Measurements from ENCODE around the gene ANXA2. TPM values are rescaled to one million over a fixed set of nuclear protein-coding genes. Genes with fewer than 3 reads are reported as not detected.

The ANXA2 gene
- total RNA-seq, 1 donor from 2014 or later = 157 TPM

- DNase-seq (no peak), ATAC-seq (ENCODE audit: poor library complexity) (no peak)
- intact Hi-C loops (cut with DNase I) = loop anchor here (10.0 kb wide), 1 partner anchor 604 kb away; no protein-coding TSS in a partner anchor
Measured at GRCh38 chr15:60328852-60329443, 68.8 kb downstream of the ANXA2 start.

- intact Hi-C loops (cut with DNase I) = loop anchor here (10.0 kb wide), 1 partner anchor 602 kb away; no protein-coding TSS in a partner anchor
- no peak for ATAC-seq (ENCODE audit: poor library complexity)
- DNase-seq = no peak
Measured at GRCh38 chr15:60326824-60327654, 70.7 kb downstream of the ANXA2 start.

- intact Hi-C loops (cut with DNase I) = loop anchor here (10.0 kb wide), 1 partner anchor 602 kb away; no protein-coding TSS in a partner anchor
- ATAC-seq (ENCODE audit: poor library complexity) (no peak), DNase-seq (no peak)
Measured at GRCh38 chr15:60326343-60326742, 71.4 kb downstream of the ANXA2 start.

GRCh38 chr15:60325905-60326304, 71.9 kb downstream of the ANXA2 start:
- DNase-seq (no peak), ATAC-seq (ENCODE audit: poor library complexity) (no peak)
- intact Hi-C loops (cut with DNase I) = loop anchor here (10.0 kb wide), 1 partner anchor 601 kb away; no protein-coding TSS in a partner anchor

DNA sequence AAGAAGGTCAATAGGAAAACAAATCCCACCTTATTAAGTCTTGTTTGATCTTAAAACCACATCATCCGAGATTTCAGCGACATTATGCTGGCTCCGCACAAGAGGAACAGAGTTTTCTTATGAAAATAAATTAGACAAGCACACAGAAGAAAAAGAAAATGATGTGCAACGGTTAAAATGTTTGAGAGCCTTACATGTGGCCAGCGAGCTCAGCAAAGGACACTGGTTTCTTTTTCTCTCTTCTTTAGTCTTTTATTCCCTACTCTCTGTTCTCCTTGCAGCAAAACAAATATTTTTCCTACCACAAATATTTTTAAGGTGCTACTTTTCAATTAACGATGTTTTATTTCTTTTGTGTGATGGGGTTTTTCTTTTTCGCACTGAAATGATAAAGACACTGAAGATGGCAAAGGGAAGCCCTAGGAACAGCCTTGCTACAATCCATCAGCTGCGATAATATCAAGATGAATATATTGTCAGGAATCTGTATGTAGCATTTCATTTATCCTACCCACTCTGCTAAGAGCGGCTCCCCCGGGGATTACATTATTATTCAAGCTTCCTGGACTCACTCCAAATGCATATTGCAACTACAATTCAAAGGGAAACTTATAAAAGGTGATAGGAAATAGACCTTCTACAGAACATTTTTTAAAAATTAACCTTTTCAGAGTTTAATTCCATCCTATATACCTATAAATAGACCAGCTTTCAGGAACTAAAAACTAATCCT, 72.9 kb downstream of the ANXA2 start:
- no peak for ATAC-seq (ENCODE audit: poor library complexity)
- DNase-seq = no peak
- intact Hi-C loops (cut with DNase I) = loop anchor here (10.0 kb wide), 1 partner anchor 600 kb away; no protein-coding TSS in a partner anchor

GRCh38 chr15:60323322-60323721, 74.5 kb downstream of the ANXA2 start:
- DNase-seq = no peak
- ATAC-seq (ENCODE audit: poor library complexity) = no peak
- intact Hi-C loops (cut with DNase I) = loop anchor here (10.0 kb wide), 1 partner anchor 599 kb away; no protein-coding TSS in a partner anchor

GRCh38 chr15:60320365-60320764, 77.4 kb downstream of the ANXA2 start:
- DNase-seq (no peak), ATAC-seq (ENCODE audit: poor library complexity) (no peak)
- intact Hi-C loops (cut with DNase I) = loop anchor here (10.0 kb wide), 1 partner anchor 596 kb away; no protein-coding TSS in a partner anchor

- ATAC-seq (ENCODE audit: poor library complexity) (no peak), DNase-seq (no peak)
- intact Hi-C loops (cut with DNase I) = no loop called here
Measured at GRCh38 chr15:60318216-60318867, 79.4 kb downstream of the ANXA2 start.

DNA sequence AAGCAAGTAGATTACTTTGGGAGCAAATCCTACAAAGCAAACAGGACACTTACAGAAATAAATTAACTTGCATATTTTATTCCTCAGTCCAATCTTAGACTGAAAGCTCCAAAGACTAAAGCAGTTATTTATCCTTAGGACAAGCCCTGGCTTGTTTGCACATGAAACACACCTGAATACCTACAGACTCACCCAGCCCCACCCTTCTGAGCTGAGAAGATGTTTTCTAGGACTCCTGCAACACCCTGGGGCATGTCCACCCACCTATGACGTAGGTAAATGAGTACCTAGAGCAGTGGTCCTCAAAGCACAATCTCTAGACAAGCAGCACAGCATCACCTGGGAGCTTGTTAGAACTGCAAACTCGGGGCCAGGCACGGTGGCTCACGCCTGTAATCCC, 80.8 kb downstream of the ANXA2 start:
- DNase-seq = no peak
- ATAC-seq (ENCODE audit: poor library complexity) = no peak
- intact Hi-C loops (cut with DNase I) = no loop called here

DNA sequence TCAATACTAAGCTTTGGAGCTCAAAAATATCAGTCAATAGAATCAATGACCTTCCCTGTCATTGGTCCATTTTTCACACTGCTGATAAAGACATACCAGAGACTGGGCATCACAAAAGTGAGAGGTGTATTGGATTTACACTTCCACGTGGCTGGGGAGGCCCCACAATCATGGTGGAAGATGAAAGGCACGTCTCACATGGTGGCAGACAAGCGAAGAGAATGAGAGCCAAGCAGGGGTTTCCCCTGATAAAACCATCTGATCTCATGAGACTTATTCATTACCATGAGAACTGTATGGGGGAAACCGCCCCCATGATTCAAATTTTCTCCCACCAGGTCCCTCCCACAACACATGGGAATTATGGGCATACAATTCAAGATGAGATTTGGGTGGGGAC, 81.9 kb downstream of the ANXA2 start:
- intact Hi-C loops (cut with DNase I) = no loop called here
- ATAC-seq (ENCODE audit: poor library complexity) (no peak), DNase-seq (no peak)

DNA sequence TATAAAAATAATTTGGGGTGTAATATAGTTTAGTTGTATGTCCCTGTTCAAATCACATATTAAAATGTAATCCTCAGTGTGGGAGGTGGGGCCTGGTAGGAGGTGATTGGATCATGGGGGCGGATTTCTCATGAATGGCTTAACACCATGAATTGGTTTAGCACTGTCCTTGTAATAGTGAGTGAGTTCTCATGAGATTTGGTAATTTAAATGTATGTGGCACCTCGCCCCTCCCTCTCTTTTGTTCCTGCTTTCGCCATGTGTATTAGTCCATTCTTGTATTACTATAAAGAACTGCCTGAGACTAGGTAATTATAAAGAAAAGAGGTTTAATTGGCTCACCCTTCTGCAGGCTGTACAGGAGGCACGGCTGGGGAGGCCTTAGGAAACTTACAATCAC, 83.9 kb downstream of the ANXA2 start:
- ATAC-seq (ENCODE audit: poor library complexity) (no peak), DNase-seq (no peak)
- intact Hi-C loops (cut with DNase I) = no loop called here

DNA sequence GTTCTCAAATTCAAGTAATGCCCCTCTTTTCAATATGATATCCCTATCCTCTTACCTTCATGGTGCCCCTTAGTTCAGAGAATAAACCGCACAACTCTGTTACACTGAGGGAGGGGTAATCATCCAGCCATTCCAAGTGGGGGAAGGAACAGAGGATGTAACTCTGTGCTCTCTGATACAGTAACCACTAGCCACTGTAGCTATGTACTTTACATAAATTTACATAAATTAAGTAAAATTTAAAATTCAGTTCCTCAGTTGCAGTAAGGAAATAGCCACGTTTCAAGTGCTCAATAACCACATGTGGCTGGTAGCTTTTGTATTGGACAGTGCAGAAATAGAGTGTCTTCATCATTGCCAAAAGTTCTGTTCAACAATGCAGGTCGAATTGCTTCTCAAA, 90.8 kb downstream of the ANXA2 start:
- intact Hi-C loops (cut with DNase I) = no loop called here
- ATAC-seq (ENCODE audit: poor library complexity) (no peak), DNase-seq (no peak)

DNA sequence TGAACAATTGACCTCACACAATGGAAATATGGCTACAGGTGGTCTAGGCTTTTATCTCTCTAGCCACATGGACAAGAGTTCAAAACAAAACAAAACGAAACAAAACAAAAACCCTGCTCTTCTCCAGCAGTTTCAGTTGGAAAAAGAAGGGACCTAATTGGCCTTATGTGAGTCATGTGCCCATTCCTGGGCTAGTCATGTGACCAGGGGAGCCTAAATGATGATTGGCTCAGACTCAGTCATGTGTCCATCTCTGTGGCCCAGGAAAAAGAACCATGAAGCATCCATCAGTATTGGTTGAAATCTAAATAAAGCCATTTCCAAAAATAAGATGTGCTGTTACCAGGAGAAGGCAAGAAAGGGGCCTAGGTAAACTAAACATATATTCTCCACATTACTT, 96.8 kb downstream of the ANXA2 start:
- DNase-seq (no peak), ATAC-seq (ENCODE audit: poor library complexity) (no peak)
- intact Hi-C loops (cut with DNase I) = no loop called here

GRCh38 chr15:60299452-60300047, 98.2 kb downstream of the ANXA2 start:
- DNase-seq = no peak

More at GRCh38 chr15:60299452-60300047, 98.2 kb downstream of the ANXA2 start:
- ATAC-seq (ENCODE audit: poor library complexity) = no peak
- intact Hi-C loops (cut with DNase I) = no loop called here

Other genes starting within 250 kb of the ANXA2 start
- gene ICE2, start 81.2 kb upstream of the ANXA2 start, total RNA-seq = 24.6 TPM

All from Right ventricle myocardium superior (tissue), 1 donor.